ENCODE data around the gene DPH3.

- no peak for TF ChIP-seq CTCF (IDR thresholded peaks at IDR 0.05; ENCODE audit: insufficient read depth, low read length, poor library complexity, severe bottlenecking)
- no peak for TF ChIP-seq EZH2phosphoT487 (conservative IDR thresholded peaks at IDR 0.05; ENCODE audit: low read length)
Measured at GRCh38 chr3:16264174-16264707, 502 bp downstream of the DPH3 start.
